SJCRH30 (cell line): ENCODE measurements around the gene SNCA. TPM values are rescaled to one million over a fixed set of nuclear protein-coding genes. Genes with fewer than 3 reads are reported as not detected.

Source experiments
- DNase-seq, 2 experiments: peaks; one replicate each; pipeline ENCODE4 v3.0.0-alpha.2; 2015 to 2020
- H3K27ac ChIP-seq: fragments of 250-450 bp; sonication (Bioruptor Pico); 2 replicates; pipeline ENCODE4 v1.5.1; 2020; ENCODE audit warnings: mild to moderate bottlenecking, moderate library complexity
- H3K27me3 ChIP-seq: fragments of 250-450 bp; sonication (Bioruptor Pico); 2 replicates; pipeline ENCODE4 v1.5.1; 2020; ENCODE audit warnings: mild to moderate bottlenecking, moderate library complexity
- H3K36me3 ChIP-seq: fragments of 250-450 bp; sonication (Bioruptor Pico); 2 replicates; pipeline ENCODE4 v1.5.1; 2020; ENCODE audit warnings: mild to moderate bottlenecking, moderate library complexity
- H3K4me1 ChIP-seq: fragments of 250-450 bp; sonication (Bioruptor Pico); 2 replicates; pipeline ENCODE4 v1.5.1; 2020; ENCODE audit warnings: mild to moderate bottlenecking, moderate library complexity
- H3K4me3 ChIP-seq: fragments of 250-450 bp; sonication (Bioruptor Pico); 2 replicates; pipeline ENCODE4 v1.5.1; 2020; ENCODE audit warnings: mild to moderate bottlenecking, moderate library complexity
- H3K9me3 ChIP-seq: fragments of 250-450 bp; sonication (Bioruptor Pico); replicated peaks from 2 replicates; pipeline ENCODE4 v1.5.1; 2020; ENCODE audit warnings: mild to moderate bottlenecking, moderate library complexity
- total RNA-seq: library from RNA; depleted of rRNA; stranded (reverse); fragments of >200 nt; shearing (Covaris generic); gene quantifications from 2 replicates; pipeline ENCODE4 v1.2.3, GENCODE V29; 2014

The SNCA gene
- total RNA-seq, 1 experiment from 2014 or later = 46.6 TPM

- Histone ChIP-seq H3K4me1 (peaks cover 19% of the 10 kb centered on the region), H3K27me3 (no peaks in the 10 kb centered on the region), H3K4me3 (peak overlapping the region; percentile 21), H3K9me3 (no peaks in the 10 kb centered on the region), H3K27ac (peak overlapping the region; percentile 54), H3K36me3 (no peaks in the 10 kb centered on the region; the same call in 1 of the 2 replicates)
- peak in 1 of 2 experiments; percentile 75 for DNase-seq
Measured at GRCh38 chr4:89800012-89800516, 36.9 kb downstream of the SNCA start.

GRCh38 chr4:89799071-89799470 is 37.9 kb downstream of the SNCA start:
- Histone ChIP-seq H3K4me3 (no peak overlapping the region), H3K36me3 (no peaks in the 10 kb centered on the region; the same call in 1 of the 2 replicates), H3K27me3 (no peaks in the 10 kb centered on the region), H3K27ac (no peak overlapping the region), H3K4me1 (peaks cover 19% of the 10 kb centered on the region), H3K9me3 (no peaks in the 10 kb centered on the region)
- DNase-seq = no peak

- no peaks in the 10 kb centered on the region for H3K9me3 ChIP-seq
- DNase-seq = peak in 1 of 2 experiments; percentile 24
- H3K27me3 ChIP-seq = no peaks in the 10 kb centered on the region
- H3K36me3 ChIP-seq = no peaks in the 10 kb centered on the region; the same call in 1 of the 2 replicates
- H3K4me3 ChIP-seq = no peak overlapping the region
- H3K4me1 ChIP-seq = peaks cover 19% of the 10 kb centered on the region
- no peak overlapping the region for H3K27ac ChIP-seq
Measured at GRCh38 chr4:89797117-89797516, 39.8 kb downstream of the SNCA start.

- DNase-seq = peak; percentile 23 to 40
Measured at GRCh38 chr4:89788206-89789072, 48.5 kb downstream of the SNCA start.

DNA sequence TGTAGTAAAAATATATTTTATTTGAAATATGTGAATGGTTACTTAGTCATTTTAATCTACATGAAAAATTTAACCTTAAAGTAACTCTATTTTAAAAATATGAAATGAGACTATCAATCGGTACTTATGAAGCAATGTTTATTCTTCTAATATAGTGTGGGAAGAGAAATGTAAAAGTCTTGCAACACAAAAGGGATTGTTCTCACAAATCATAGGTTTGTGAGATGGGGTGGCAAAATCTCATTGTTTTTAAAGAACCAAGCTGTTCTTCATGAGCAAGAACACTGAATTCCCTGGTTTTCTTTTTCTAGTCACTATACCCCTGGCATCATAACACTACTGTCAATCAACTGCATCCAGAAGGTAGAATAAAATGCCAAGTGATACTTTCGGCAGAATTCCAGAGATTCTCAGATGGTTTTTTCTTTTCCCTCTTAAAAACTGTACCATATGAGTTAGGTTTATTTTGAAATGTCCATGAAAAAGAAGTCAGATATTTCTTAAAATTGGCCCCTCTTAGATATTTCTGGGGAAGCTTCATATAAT is 52.2 kb downstream of the SNCA start:
- Histone ChIP-seq H3K9me3 (no peaks in the 10 kb centered on the region), H3K27me3 (no peaks in the 10 kb centered on the region), H3K36me3 (no peaks in the 10 kb centered on the region), H3K4me1 (peaks cover 6% of the 10 kb centered on the region; the same call in 1 of the 2 replicates), H3K27ac (no peak overlapping the region), H3K4me3 (no peak overlapping the region)
- no peak for DNase-seq

More at GRCh38 chr4:89788206-89789072, 48.5 kb downstream of the SNCA start:
- peaks cover 6% of the 10 kb centered on the region; the same call in 1 of the 2 replicates for H3K4me1 ChIP-seq
- H3K9me3 ChIP-seq = no peaks in the 10 kb centered on the region
- no peaks in the 10 kb centered on the region for H3K27me3 ChIP-seq
- no peak overlapping the region for H3K4me3 ChIP-seq
- no peak overlapping the region for H3K27ac ChIP-seq
- H3K36me3 ChIP-seq = no peaks in the 10 kb centered on the region; the same call in 1 of the 2 replicates

GRCh38 chr4:89781321-89781720 is 55.6 kb downstream of the SNCA start:
- Histone ChIP-seq H3K4me3 (no peak overlapping the region), H3K27ac (no peak overlapping the region), H3K4me1 (no peaks in the 10 kb centered on the region), H3K27me3 (no peaks in the 10 kb centered on the region), H3K9me3 (0 out of 2 replicates have a peak, but pooled peaks cover 3% of the 10 kb centered on the region), H3K36me3 (no peaks in the 10 kb centered on the region; the same call in 1 of the 2 replicates)
- no peak for DNase-seq

GRCh38 chr4:89773805-89774204 is 63.2 kb downstream of the SNCA start:
- Histone ChIP-seq H3K36me3 (no peaks in the 10 kb centered on the region; the same call in 1 of the 2 replicates), H3K4me1 (no peaks in the 10 kb centered on the region), H3K9me3 (no peaks in the 10 kb centered on the region), H3K27ac (no peak overlapping the region), H3K4me3 (no peak overlapping the region), H3K27me3 (no peaks in the 10 kb centered on the region)
- no peak for DNase-seq

DNA sequence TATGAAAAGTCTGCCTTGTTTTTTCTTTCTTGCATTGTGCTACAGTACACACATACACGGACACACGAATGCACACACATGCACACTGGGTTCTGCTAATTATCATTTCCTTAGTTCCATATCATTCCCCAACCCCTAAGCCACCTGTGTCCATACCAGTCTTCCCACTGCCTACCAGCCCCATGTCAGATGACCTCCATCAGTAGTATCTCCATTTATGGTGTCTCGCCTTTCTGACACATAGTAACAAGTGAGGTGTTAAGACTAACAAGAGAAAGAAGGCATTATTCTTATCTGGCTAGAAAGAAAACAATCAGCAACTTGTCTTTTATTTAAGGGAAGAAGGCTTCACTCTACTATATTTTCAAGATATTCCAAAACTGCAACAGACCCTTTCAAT is 67.1 kb downstream of the SNCA start:
- Histone ChIP-seq H3K36me3 (no peaks in the 10 kb centered on the region), H3K27me3 (no peaks in the 10 kb centered on the region), H3K4me3 (no peak overlapping the region), H3K27ac (no peak overlapping the region), H3K9me3 (no peaks in the 10 kb centered on the region), H3K4me1 (peaks cover 18% of the 10 kb centered on the region)
- DNase-seq = no peak

GRCh38 chr4:89767924-89768323 is 69.0 kb downstream of the SNCA start:
- Histone ChIP-seq H3K27me3 (no peaks in the 10 kb centered on the region), H3K27ac (no peak overlapping the region), H3K36me3 (no peaks in the 10 kb centered on the region), H3K4me1 (peaks cover 18% of the 10 kb centered on the region), H3K9me3 (no peaks in the 10 kb centered on the region), H3K4me3 (no peak overlapping the region)
- DNase-seq = no peak

DNA sequence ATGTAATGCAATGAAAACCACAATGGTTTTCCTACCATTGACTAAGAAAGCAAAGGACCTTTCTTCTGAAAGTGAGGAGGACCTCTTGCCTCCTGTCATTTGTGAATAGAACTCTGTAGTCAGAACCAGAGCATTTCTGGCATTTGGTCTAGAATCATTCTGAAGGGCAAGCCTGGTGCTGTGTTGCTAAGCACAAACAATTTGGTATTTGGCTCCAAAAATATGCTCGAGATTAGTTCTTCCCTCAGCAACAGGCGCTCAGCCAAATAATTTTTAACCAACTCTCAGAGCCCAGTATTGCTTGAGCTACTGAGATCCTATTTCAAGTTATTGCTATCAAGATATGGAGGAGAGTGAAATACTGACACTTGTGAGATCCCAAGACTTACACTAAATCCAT is 71.0 kb downstream of the SNCA start:
- peak overlapping the region; percentile 22 for H3K27ac ChIP-seq

GRCh38 chr4:89765528-89765927 is 71.4 kb downstream of the SNCA start:
- H3K27ac ChIP-seq = peak overlapping the region; percentile 22
- H3K9me3 ChIP-seq = no peaks in the 10 kb centered on the region
- H3K4me3 ChIP-seq = no peak overlapping the region

More for the DNA sequence above, 71.0 kb downstream of the SNCA start:
- no peaks in the 10 kb centered on the region for H3K36me3 ChIP-seq
- H3K4me3 ChIP-seq = no peak overlapping the region
- no peaks in the 10 kb centered on the region for H3K9me3 ChIP-seq
- H3K4me1 ChIP-seq = peaks cover 18% of the 10 kb centered on the region
- H3K27me3 ChIP-seq = no peaks in the 10 kb centered on the region
- peak; percentile 54 to 82 for DNase-seq

GRCh38 chr4:89762311-89762710 is 74.7 kb downstream of the SNCA start:
- no peaks in the 10 kb centered on the region for H3K36me3 ChIP-seq
- no peak for DNase-seq
- no peaks in the 10 kb centered on the region for H3K9me3 ChIP-seq
- no peak overlapping the region for H3K4me3 ChIP-seq
- H3K4me1 ChIP-seq = peaks cover 33% of the 10 kb centered on the region
- H3K27me3 ChIP-seq = no peaks in the 10 kb centered on the region
- no peak overlapping the region for H3K27ac ChIP-seq

More at GRCh38 chr4:89765528-89765927, 71.4 kb downstream of the SNCA start:
- no peaks in the 10 kb centered on the region for H3K36me3 ChIP-seq
- no peaks in the 10 kb centered on the region for H3K27me3 ChIP-seq
- no peak for DNase-seq
- H3K4me1 ChIP-seq = peaks cover 18% of the 10 kb centered on the region

DNA sequence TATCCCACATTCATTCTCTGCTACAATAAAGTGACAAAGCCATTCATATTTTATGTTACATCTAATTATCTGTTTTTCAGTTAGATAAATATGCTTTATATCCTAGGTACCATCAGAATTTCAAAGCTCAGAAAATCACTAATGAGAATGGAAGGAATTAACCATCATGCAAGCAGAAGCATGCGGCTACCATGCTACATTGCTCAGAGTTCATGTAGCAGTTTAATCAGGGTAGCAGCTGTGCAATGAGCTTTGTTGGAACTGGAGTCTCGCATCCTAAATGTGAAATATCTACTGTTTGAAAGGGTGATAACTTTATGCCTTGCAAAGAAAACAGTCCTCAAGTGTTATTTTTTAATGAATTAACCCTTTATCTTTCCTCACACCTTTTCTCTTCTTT is 77.5 kb downstream of the SNCA start:
- Histone ChIP-seq H3K4me1 (peaks cover 27% of the 10 kb centered on the region), H3K9me3 (no peaks in the 10 kb centered on the region), H3K36me3 (no peaks in the 10 kb centered on the region), H3K4me3 (no peak overlapping the region), H3K27me3 (no peaks in the 10 kb centered on the region), H3K27ac (no peak overlapping the region)
- peak; percentile 17 to 39 for DNase-seq

GRCh38 chr4:89757154-89757719 is 79.7 kb downstream of the SNCA start:
- H3K4me3 ChIP-seq = no peak overlapping the region
- peaks cover 47% of the 10 kb centered on the region for H3K4me1 ChIP-seq
- no peaks in the 10 kb centered on the region for H3K9me3 ChIP-seq
- no peaks in the 10 kb centered on the region for H3K27me3 ChIP-seq
- no peaks in the 10 kb centered on the region for H3K36me3 ChIP-seq
- DNase-seq = no peak
- no peak overlapping the region for H3K27ac ChIP-seq

- no peak overlapping the region for H3K4me3 ChIP-seq
- H3K36me3 ChIP-seq = no peaks in the 10 kb centered on the region
- peak in 1 of 2 experiments; percentile 35 for DNase-seq
- H3K9me3 ChIP-seq = no peaks in the 10 kb centered on the region
- no peaks in the 10 kb centered on the region for H3K27me3 ChIP-seq
- H3K4me1 ChIP-seq = peaks cover 67% of the 10 kb centered on the region
- H3K27ac ChIP-seq = no peak overlapping the region
Measured at GRCh38 chr4:89755220-89755619, 81.7 kb downstream of the SNCA start.
